Head of caudate nucleus (tissue), 42 donors: Measurements from ENCODE around the gene EXOSC5.
"Not testable (repeated sequence)": the region's sequence is repeated elsewhere in the genome, so short reads cannot be mapped to it uniquely, and the experiment has no call there.

ENCODE experiments used
- DNase-seq, 42 donors: peaks; one replicate each; pipeline versions ENCODE4 v3.0.0 to v3.0.0-alpha.2; 2020 to 2021; ENCODE audit warnings: mixed read lengths in 7 of 42
- intact Hi-C: fragments of 100-400 bp; cut with DNase I; formaldehyde crosslinking; loops from one replicate; pipeline ENCODE4 v1.15.0; 2022

The EXOSC5 gene

GRCh38 chr19:41381536-41381935 lies 15.6 kb downstream of the EXOSC5 start:
- intact Hi-C loops, DNase-seq: not testable (repeated sequence)

- intact Hi-C loops: no loop called here
- DNase-seq: no peak
Measured at GRCh38 chr19:41377977-41378709, 19.0 kb downstream of the EXOSC5 start.

- intact Hi-C loops: no loop called here
- DNase-seq: peak in 31 of 42 donors; percentile 24 to 75 (median 43)
Measured at GRCh38 chr19:41376998-41377365, 20.2 kb downstream of the EXOSC5 start.

GRCh38 chr19:41376241-41376997 lies 20.7 kb downstream of the EXOSC5 start, which contains the start of gene TMEM91:
Gene TMEM91 (plus strand): TSS chr19:41376533. CDS start chr19:41378310, 1,777 bp downstream.
- DNase-seq: peak in 24 of 42 donors; percentile 19 to 60 (median 34)

GRCh38 chr19:41373993-41374392 lies 23.2 kb downstream of the EXOSC5 start:
- DNase-seq: peak; percentile 57 to 92 (median 84)
- intact Hi-C loops: no loop called here

More at GRCh38 chr19:41376241-41376997, 20.7 kb downstream of the EXOSC5 start, which contains the start of gene TMEM91:
- intact Hi-C loops: no loop called here

- DNase-seq: no peak
- intact Hi-C loops: no loop called here
Measured at GRCh38 chr19:41372501-41372900, 24.7 kb downstream of the EXOSC5 start.

GRCh38 chr19:41371541-41371940 lies 25.6 kb downstream of the EXOSC5 start:
- DNase-seq: no peak
- intact Hi-C loops: no loop called here

- intact Hi-C loops, DNase-seq: not testable (repeated sequence)
Measured at GRCh38 chr19:41371119-41371518, 26.0 kb downstream of the EXOSC5 start.

- DNase-seq: no peak
- intact Hi-C loops: no loop called here
Measured at GRCh38 chr19:41369769-41370168, 27.4 kb downstream of the EXOSC5 start.

- no peak for DNase-seq
- intact Hi-C loops: no loop called here
Measured at GRCh38 chr19:41367848-41368301, 29.3 kb downstream of the EXOSC5 start.

GRCh38 chr19:41366089-41366488 lies 31.1 kb downstream of the EXOSC5 start:
- DNase-seq: no peak
- intact Hi-C loops: no loop called here

GRCh38 chr19:41364524-41365391 lies 32.4 kb downstream of the EXOSC5 start:
- intact Hi-C loops: loop anchor here (5.0 kb wide), 1 partner anchor 33 kb away; the partner anchor contains the start of genes BCKDHA and EXOSC5
- peak in 1 of 42 donors; percentile 46 for DNase-seq

- DNase-seq: peak; percentile 95 to 99 (median 98)
- intact Hi-C loops: loop anchor here (5.0 kb wide), 1 partner anchor 33 kb away; the partner anchor contains the start of genes BCKDHA and EXOSC5
Measured at GRCh38 chr19:41363753-41364523, 33.2 kb downstream of the EXOSC5 start, which contains the start of gene B9D2. Gene B9D2 (minus strand): TSS chr19:41364149. CDS start chr19:41363519, 630 bp downstream.

GRCh38 chr19:41363371-41363752 lies 33.8 kb downstream of the EXOSC5 start:
- intact Hi-C loops: loop anchor here (5.0 kb wide), 1 partner anchor 34 kb away; the partner anchor contains the start of genes BCKDHA and EXOSC5
- DNase-seq: no peak

- intact Hi-C loops: loop anchor here (5.0 kb wide), 1 partner anchor 35 kb away; the partner anchor contains the start of genes BCKDHA and EXOSC5
Measured at GRCh38 chr19:41362143-41362847, 34.9 kb downstream of the EXOSC5 start.

GRCh38 chr19:41359741-41360140 lies 37.4 kb downstream of the EXOSC5 start:
- no peak for DNase-seq
- intact Hi-C loops: loop anchor here (5.0 kb wide), 1 partner anchor 38 kb away; the partner anchor contains the start of genes BCKDHA and EXOSC5

More at GRCh38 chr19:41362143-41362847, 34.9 kb downstream of the EXOSC5 start:
- DNase-seq: no peak

GRCh38 chr19:41357746-41358145 lies 39.4 kb downstream of the EXOSC5 start:
- DNase-seq: no peak
- intact Hi-C loops: no loop called here
